Neural progenitor cell (in vitro differentiated cells): ENCODE data around the gene RHBDL1. TPM values are rescaled to one million over a fixed set of nuclear protein-coding genes. Genes with fewer than 3 reads are reported as not detected.

Experiments used
- DNase-seq: peaks from one replicate; pipeline ENCODE4 v3.0.0-alpha.2; 2016; ENCODE audit warnings: low spot score
- H2AFZ ChIP-seq: fragments of 200-600 bp; sonication (generic); replicated peaks from 2 replicates; pipeline ENCODE4 v1.6.1; 2016; ENCODE audit warnings: antibody characterized with exemption
- H3F3A ChIP-seq: fragments of 200-600 bp; sonication (generic); 2 replicates; pipeline ENCODE4 v1.6.1; 2016; ENCODE audit warnings: antibody characterized with exemption, low read depth
- H3K27ac ChIP-seq: fragments of 200-600 bp; sonication (generic); 2 replicates; pipeline ENCODE4 v1.5.1; 2016; ENCODE audit warnings: mild to moderate bottlenecking
- H3K27me3 ChIP-seq: fragments of 200-600 bp; sonication (generic); 2 replicates; pipeline ENCODE4 v1.6.1; 2016; ENCODE audit warnings: mild to moderate bottlenecking, moderate library complexity
- H3K36me3 ChIP-seq: fragments of 200-600 bp; sonication (generic); 2 replicates; pipeline ENCODE4 v1.5.1; 2016
- H3K4me1 ChIP-seq: fragments of 200-600 bp; sonication (generic); 2 replicates; pipeline ENCODE4 v1.6.1; 2016; ENCODE audit warnings: mixed run types
- H3K4me2 ChIP-seq: fragments of 200-600 bp; sonication (generic); 2 replicates; pipeline ENCODE4 v1.6.1; 2016
- H3K4me3 ChIP-seq: fragments of 200-600 bp; sonication (generic); 2 replicates; pipeline ENCODE4 v1.5.1; 2016
- H3K79me2 ChIP-seq: fragments of 200-600 bp; sonication (generic); 2 replicates; pipeline ENCODE4 v1.6.1; 2016; ENCODE audit warnings: low read depth
- H3K9ac ChIP-seq: fragments of 200-600 bp; sonication (generic); 2 replicates; pipeline ENCODE4 v1.6.1; 2016
- H3K9me3 ChIP-seq: fragments of 200-600 bp; sonication (generic); 2 replicates; pipeline ENCODE4 v1.5.1; 2016; ENCODE audit warnings: low read depth
- H4K20me1 ChIP-seq: fragments of 200-600 bp; sonication (generic); 2 replicates; pipeline ENCODE4 v1.6.1; 2016; ENCODE audit warnings: low read depth
- H3K27ac Mint-ChIP-seq: 3 replicates; pipeline ENCODE4 v1.8.0; 2021; ENCODE audit warnings: mixed read lengths
- H3K27me3 Mint-ChIP-seq: 2 replicates; pipeline ENCODE4 v1.8.0; 2022; ENCODE audit warnings: low read depth, mild to moderate bottlenecking, inconsistent platforms, moderate library complexity, mixed read lengths; ENCODE audit not compliant: insufficient read depth
- H3K36me3 Mint-ChIP-seq: 3 replicates; pipeline ENCODE4 v1.8.0; 2021; ENCODE audit warnings: mixed read lengths
- H3K4me1 Mint-ChIP-seq: 3 replicates; pipeline ENCODE4 v1.8.0; 2021; ENCODE audit warnings: mixed read lengths
- H3K4me3 Mint-ChIP-seq: 3 replicates; pipeline ENCODE4 v1.8.0; 2021; ENCODE audit warnings: mild to moderate bottlenecking, moderate library complexity, mixed read lengths
- H3K9me3 Mint-ChIP-seq: 3 replicates; pipeline ENCODE4 v1.8.0; 2020; ENCODE audit warnings: mixed read lengths
- EZH2 ChIP-seq: fragments of 200-600 bp; sonication (generic); IDR thresholded peaks from 2 replicates; pipeline ENCODE4 v1.6.1; 2017; ENCODE audit warnings: antibody characterized with exemption, mild to moderate bottlenecking, moderate library complexity
- EZH2phosphoT487 ChIP-seq: fragments of 200-600 bp; sonication (generic); IDR thresholded peaks from 2 replicates; pipeline ENCODE4 v1.6.1; 2017; ENCODE audit warnings: antibody characterized with exemption
- total RNA-seq: library from RNA; depleted of rRNA; stranded (reverse); fragments of >200 nt; gene quantifications from 2 replicates; pipeline ENCODE4 v1.2.3, GENCODE V29; 2015; ENCODE audit warnings: low replicate concordance
- TF ChIP-seq, protein P1 (sequence below): fragments of 200-600 bp; sonication (generic); IDR thresholded peaks from 2 replicates; pipeline ENCODE4 v1.5.1; 2017; ENCODE audit warnings: antibody characterized with exemption, mild to moderate bottlenecking

The RHBDL1 gene
- total RNA-seq, 1 donor from 2014 or later, result 0.28 TPM

DNA sequence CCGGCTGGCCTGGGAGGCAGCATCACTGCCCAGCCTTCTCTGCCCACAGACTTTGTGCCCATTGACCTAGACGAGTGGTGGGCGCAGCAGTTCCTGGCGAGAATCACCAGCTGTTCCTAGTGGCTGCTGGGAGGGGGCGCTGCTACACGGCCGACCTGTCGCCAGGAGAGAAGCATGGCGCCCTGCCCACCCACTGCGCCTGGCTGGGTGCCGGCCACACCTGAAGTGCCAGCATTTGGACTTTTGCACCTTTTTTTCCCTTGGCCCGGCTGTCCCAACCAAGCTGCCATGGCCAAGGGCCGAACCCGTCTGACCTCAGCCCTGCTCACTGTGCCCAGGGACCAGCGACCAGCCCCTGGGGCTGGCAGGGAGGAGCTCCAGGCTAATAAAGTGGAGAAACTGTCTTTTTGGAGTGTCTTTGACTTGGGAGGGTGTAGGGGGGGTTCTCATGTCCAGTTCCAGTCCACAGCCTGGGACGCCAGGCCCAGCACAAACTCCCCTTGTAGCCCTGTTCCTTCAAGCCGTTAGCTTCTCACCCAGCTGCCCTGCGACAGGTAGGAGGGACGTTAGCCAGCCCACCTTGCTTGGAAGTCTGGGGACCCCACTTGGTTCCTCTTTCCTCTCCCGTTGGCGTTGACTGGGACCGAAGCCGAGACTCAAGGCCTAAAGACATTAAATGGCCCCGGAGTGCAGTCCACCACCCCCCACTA, 27.2 kb upstream of the RHBDL1 start:
- Histone ChIP-seq H3K9ac (peak overlapping the region; percentile 38), H3K79me2 (no peaks in the 10 kb centered on the region), H3K4me3 (peak overlapping the region; percentile 81), H3K9me3 (no peaks in the 10 kb centered on the region), H4K20me1 (peaks cover 9% of the 10 kb centered on the region), H3K4me2 (peak overlapping the region; percentile 92), H2AFZ (no peak overlapping the region), H3K27me3 (peaks cover 11% of the 10 kb centered on the region), H3K27ac (no peak overlapping the region), H3K4me1 (peaks cover 5% of the 10 kb centered on the region), H3K36me3 (no peaks in the 10 kb centered on the region), H3F3A (peaks cover 9% of the 10 kb centered on the region)
- H3K27ac Mint-ChIP-seq, result no peak overlapping the region
- no peaks in the 10 kb centered on the region for H3K27me3 Mint-ChIP-seq
- DNase-seq, result peak; percentile 62
- H3K9me3 Mint-ChIP-seq, result no peaks in the 10 kb centered on the region
- TF ChIP-seq, protein P1, sequence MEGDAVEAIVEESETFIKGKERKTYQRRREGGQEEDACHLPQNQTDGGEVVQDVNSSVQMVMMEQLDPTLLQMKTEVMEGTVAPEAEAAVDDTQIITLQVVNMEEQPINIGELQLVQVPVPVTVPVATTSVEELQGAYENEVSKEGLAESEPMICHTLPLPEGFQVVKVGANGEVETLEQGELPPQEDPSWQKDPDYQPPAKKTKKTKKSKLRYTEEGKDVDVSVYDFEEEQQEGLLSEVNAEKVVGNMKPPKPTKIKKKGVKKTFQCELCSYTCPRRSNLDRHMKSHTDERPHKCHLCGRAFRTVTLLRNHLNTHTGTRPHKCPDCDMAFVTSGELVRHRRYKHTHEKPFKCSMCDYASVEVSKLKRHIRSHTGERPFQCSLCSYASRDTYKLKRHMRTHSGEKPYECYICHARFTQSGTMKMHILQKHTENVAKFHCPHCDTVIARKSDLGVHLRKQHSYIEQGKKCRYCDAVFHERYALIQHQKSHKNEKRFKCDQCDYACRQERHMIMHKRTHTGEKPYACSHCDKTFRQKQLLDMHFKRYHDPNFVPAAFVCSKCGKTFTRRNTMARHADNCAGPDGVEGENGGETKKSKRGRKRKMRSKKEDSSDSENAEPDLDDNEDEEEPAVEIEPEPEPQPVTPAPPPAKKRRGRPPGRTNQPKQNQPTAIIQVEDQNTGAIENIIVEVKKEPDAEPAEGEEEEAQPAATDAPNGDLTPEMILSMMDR, result peak; percentile 61
- TF ChIP-seq EZH2, result no peak
- peak overlapping the region; percentile 84 for H3K4me3 Mint-ChIP-seq
- no peaks in the 10 kb centered on the region for H3K36me3 Mint-ChIP-seq
- H3K4me1 Mint-ChIP-seq, result peaks cover 6% of the 10 kb centered on the region

DNA sequence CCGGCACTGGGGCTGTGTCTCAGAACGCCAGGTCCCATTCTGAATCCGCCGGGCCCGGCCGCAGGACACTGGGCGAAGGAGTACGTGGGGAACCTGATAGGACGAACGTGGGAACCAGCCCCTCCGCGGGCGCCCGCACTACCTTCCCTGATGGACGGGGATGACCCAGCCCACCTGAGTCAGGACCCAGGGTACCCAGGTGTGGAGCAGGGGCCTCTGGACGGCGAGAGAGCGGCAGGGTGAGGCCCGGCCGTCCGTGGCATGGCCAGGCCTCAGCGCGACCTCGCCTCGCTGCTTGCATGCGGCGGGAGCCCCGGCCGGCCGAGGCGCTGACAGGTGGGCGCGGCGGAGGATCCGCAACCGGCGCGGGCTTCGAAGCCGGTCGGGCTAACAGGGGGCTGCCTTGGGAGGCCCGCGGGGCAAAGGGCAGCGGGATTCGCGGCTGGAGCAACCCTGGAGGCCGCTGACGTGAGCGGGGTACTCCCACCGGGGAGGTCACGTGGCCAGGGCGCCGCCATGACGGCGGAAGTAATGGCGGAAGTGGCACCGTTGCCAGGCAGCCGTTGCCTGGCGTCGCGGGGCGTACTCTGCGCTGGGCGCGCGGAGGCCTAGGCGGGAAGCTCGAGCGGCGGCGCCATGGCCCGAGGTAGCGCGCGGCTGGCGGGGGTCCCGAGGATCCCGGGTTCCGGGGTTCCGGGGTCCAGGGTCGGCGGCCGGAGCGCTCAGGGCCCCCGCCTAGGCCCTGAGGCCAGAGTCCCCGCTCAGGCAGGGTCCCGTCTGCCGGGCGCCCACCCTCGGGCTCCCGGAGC, 26.5 kb upstream of the RHBDL1 start, which contains the start of gene WDR90:
Gene WDR90, plus strand, starts transcription at position 585 of the 809 bp plus-strand sequence. Its CDS starts 52 bp downstream, at position 637.
- TF ChIP-seq EZH2phosphoT487 (no peak), EZH2 (no peak)
- TF ChIP-seq, protein P1, result no peak
- peak within 1 kb of the TSS; percentile 84 for H3K4me3 Mint-ChIP-seq
- Histone ChIP-seq H3K4me3 (peak within 1 kb of the TSS; percentile 81), H2AFZ (peak within 1 kb of the TSS; percentile 16), H3K36me3 (no peaks in the 10 kb centered on the region), H3K4me1 (peaks cover 5% of the 10 kb centered on the region), H4K20me1 (peaks cover 8% of the 10 kb centered on the region), H3K79me2 (no peaks in the 10 kb centered on the region), H3K27ac (no peak within 1 kb of the TSS), H3K4me2 (peak within 1 kb of the TSS; percentile 92), H3F3A (peaks cover 9% of the 10 kb centered on the region), H3K9me3 (no peaks in the 10 kb centered on the region), H3K9ac (peak within 1 kb of the TSS; percentile 48), H3K27me3 (peaks cover 4% of the 10 kb centered on the region)
- no peak within 1 kb of the TSS for H3K27ac Mint-ChIP-seq
- peaks cover 6% of the 10 kb centered on the region for H3K4me1 Mint-ChIP-seq
- DNase-seq, result peak; percentile 96
- no peaks in the 10 kb centered on the region for H3K36me3 Mint-ChIP-seq
- H3K27me3 Mint-ChIP-seq, result no peaks in the 10 kb centered on the region
- no peaks in the 10 kb centered on the region for H3K9me3 Mint-ChIP-seq

DNA sequence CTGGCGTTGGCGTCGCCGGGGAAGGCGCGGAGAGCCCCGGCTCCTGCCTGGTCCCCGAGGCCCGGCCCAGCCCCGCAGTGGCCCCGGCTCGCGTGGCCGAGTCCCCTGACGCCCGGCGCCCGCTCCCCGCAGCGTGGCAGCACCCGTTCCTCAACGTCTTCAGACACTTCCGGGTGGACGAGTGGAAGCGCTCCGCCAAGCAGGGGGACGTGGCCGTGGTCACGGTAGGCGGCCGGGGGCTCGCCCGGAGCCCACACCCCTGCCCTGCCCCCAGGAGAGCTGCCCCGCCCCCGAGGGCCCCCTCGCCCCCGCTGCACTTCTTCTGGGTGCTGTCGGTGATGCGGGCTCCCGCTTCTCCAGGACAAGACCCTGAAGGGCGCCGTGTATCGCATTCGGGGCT, 25.8 kb upstream of the RHBDL1 start:
- DNase-seq, result no peak
- Mint-ChIP-seq H3K27me3 (no peaks in the 10 kb centered on the region), H3K9me3 (no peaks in the 10 kb centered on the region)

More for the DNA sequence above, 25.8 kb upstream of the RHBDL1 start:
- Histone ChIP-seq H3F3A (peaks cover 9% of the 10 kb centered on the region), H3K4me1 (peaks cover 5% of the 10 kb centered on the region), H3K27ac (no peak overlapping the region), H3K9me3 (no peaks in the 10 kb centered on the region), H3K9ac (peak overlapping the region; percentile 48), H3K4me3 (peak overlapping the region; percentile 81), H4K20me1 (peaks cover 8% of the 10 kb centered on the region), H3K27me3 (no peaks in the 10 kb centered on the region), H3K79me2 (no peaks in the 10 kb centered on the region), H3K36me3 (no peaks in the 10 kb centered on the region), H2AFZ (peak overlapping the region; percentile 16), H3K4me2 (peak overlapping the region; percentile 92)
- H3K4me3 Mint-ChIP-seq, result peak overlapping the region; percentile 83
- H3K36me3 Mint-ChIP-seq, result no peaks in the 10 kb centered on the region
- H3K27ac Mint-ChIP-seq, result no peak overlapping the region
- no peak for TF ChIP-seq EZH2phosphoT487
- TF ChIP-seq, protein P1, result no peak
- no peak for TF ChIP-seq EZH2
- peaks cover 6% of the 10 kb centered on the region for H3K4me1 Mint-ChIP-seq
